AG08395 (cell line): Measurements from ENCODE around the gene AGPS.
"Not testable (repeated sequence)": the region's sequence is repeated elsewhere in the genome, so short reads cannot be mapped to it uniquely, and the experiment has no call there.

ENCODE experiments used
- DNase-seq: peaks from one replicate; pipeline ENCODE4 v3.0.0; 2012; ENCODE audit warnings: mixed read lengths, low spot score

Gene AGPS

GRCh38 chr2:177391822-177392372 lies 676 bp upstream of the AGPS start:
- DNase-seq, result no peak

- DNase-seq, result no peak
Measured at GRCh38 chr2:177393203-177393755, 706 bp downstream of the AGPS start.

GRCh38 chr2:177393824-177394593 lies 1.4 kb downstream of the AGPS start:
- DNase-seq, result no peak

GRCh38 chr2:177394594-177394973 lies 2.0 kb downstream of the AGPS start:
- DNase-seq, result no peak

GRCh38 chr2:177395351-177396065 lies 2.9 kb downstream of the AGPS start:
- DNase-seq, result no peak

- peak; percentile 63 for DNase-seq
Measured at GRCh38 chr2:177396703-177397460, 4.3 kb downstream of the AGPS start.

- DNase-seq, result peak; percentile 70
Measured at GRCh38 chr2:177397481-177398289, 5.1 kb downstream of the AGPS start.

- no peak for DNase-seq
Measured at GRCh38 chr2:177398290-177398683, 5.7 kb downstream of the AGPS start.

- no peak for DNase-seq
Measured at GRCh38 chr2:177398791-177399190, 6.2 kb downstream of the AGPS start.

- DNase-seq, result no peak
Measured at GRCh38 chr2:177399376-177399775, 6.8 kb downstream of the AGPS start.

GRCh38 chr2:177400337-177400923 lies 7.9 kb downstream of the AGPS start:
- no peak for DNase-seq

- no peak for DNase-seq
Measured at GRCh38 chr2:177402096-177402495, 9.5 kb downstream of the AGPS start.

GRCh38 chr2:177403838-177404237 lies 11.3 kb downstream of the AGPS start:
- DNase-seq, result no peak

GRCh38 chr2:177404243-177404642 lies 11.7 kb downstream of the AGPS start:
- DNase-seq, result no peak

- DNase-seq, result no peak
Measured at GRCh38 chr2:177405029-177405692, 12.6 kb downstream of the AGPS start.

- no peak for DNase-seq
Measured at GRCh38 chr2:177406182-177406581, 13.6 kb downstream of the AGPS start.

GRCh38 chr2:177407031-177407430 lies 14.5 kb downstream of the AGPS start:
- DNase-seq, result no peak

- DNase-seq, result not testable (repeated sequence)
Measured at GRCh38 chr2:177410629-177411028, 18.1 kb downstream of the AGPS start.

- DNase-seq, result no peak
Measured at GRCh38 chr2:177413703-177414102, 21.1 kb downstream of the AGPS start.

GRCh38 chr2:177419274-177419673 lies 26.7 kb downstream of the AGPS start:
- DNase-seq, result peak; percentile 38
